Upper lobe of right lung (tissue), 1 donor: ENCODE data around the gene NXN. TPM values are rescaled to one million over a fixed set of nuclear protein-coding genes. Genes with fewer than 3 reads are reported as not detected.
"Not testable (repeated sequence)": the region's sequence is repeated elsewhere in the genome, so short reads cannot be mapped to it uniquely, and the experiment has no call there.

Experiments used
- ATAC-seq: fragments of 200-7000 bp; cut with Tn5 transposase; one replicate; pipeline ENCODE4 v1.9.1; 2020; ENCODE audit warnings: mild to moderate bottlenecking, moderate library complexity
- DNase-seq: peaks from one replicate; pipeline ENCODE4 v3.0.0-alpha.2; 2020
- H3K27ac ChIP-seq: fragments of 200-600 bp; one replicate; pipeline ENCODE4 v1.8.0; 2022
- H3K27me3 ChIP-seq: fragments of 200-600 bp; one replicate; pipeline ENCODE4 v1.8.0; 2022; ENCODE audit warnings: mild to moderate bottlenecking
- H3K36me3 ChIP-seq: fragments of 200-600 bp; one replicate; pipeline ENCODE4 v1.8.0; 2022
- H3K4me1 ChIP-seq: fragments of 200-600 bp; one replicate; pipeline ENCODE4 v1.8.0; 2022
- H3K4me3 ChIP-seq: fragments of 200-600 bp; one replicate; pipeline ENCODE4 v1.8.0; 2022; ENCODE audit warnings: mild to moderate bottlenecking
- H3K9me3 ChIP-seq: fragments of 200-600 bp; one replicate; pipeline ENCODE4 v1.8.0; 2022
- CTCF ChIP-seq: fragments of 200-600 bp; IDR thresholded peaks from one replicate; pipeline ENCODE4 v1.8.0; 2022; ENCODE audit warnings: antibody characterized with exemption
- intact Hi-C: fragments of 100-400 bp; cut with DNase I; formaldehyde crosslinking; loops from one replicate; pipeline ENCODE4 v1.11.0; 2022
- total RNA-seq: library from RNA; stranded (reverse); fragmentation: NEBNext Ultra II Directional; extraction: Animal tissue kit (Norgen Biotek cat#: 25700); gene quantifications from one replicate; pipeline ENCODE4 v1.2.1, GENCODE V29; 2021
- donor health status: DM: no; HTN: yes; CAD: no; lungs with severe emphysema.

NXN gene
- total RNA-seq, 1 donor from 2014 or later: 57.3 TPM

DNA sequence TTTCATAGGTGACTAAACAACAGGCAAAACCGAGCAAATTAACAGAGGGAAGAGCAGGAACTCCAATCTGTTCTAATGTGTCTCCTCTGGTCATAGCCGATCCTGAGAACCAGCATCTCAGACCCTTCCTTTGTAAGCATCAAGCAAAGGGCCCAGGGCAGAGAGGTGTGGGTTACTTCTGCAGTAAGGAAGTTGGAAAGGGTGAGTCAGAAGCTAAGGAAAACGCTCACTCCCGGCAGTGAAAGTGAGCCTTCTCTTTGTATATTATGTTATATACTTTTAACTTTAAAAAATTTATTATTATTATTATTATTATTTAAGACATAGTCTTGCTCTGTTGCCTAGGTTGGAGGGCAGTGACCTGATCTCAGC lies 119.8 kb downstream of the NXN start:
- H3K4me1 ChIP-seq: peaks cover 9% of the 10 kb centered on the region
- H3K4me3 ChIP-seq: no peak overlapping the region
- H3K36me3 ChIP-seq: peaks cover 4% of the 10 kb centered on the region
- no peak for DNase-seq
- no peak for TF ChIP-seq CTCF
- peak overlapping the region; percentile 59 for H3K27ac ChIP-seq
- intact Hi-C loops: no loop called here
- no peaks in the 10 kb centered on the region for H3K9me3 ChIP-seq
- ATAC-seq: no peak
- H3K27me3 ChIP-seq: no peaks in the 10 kb centered on the region

DNA sequence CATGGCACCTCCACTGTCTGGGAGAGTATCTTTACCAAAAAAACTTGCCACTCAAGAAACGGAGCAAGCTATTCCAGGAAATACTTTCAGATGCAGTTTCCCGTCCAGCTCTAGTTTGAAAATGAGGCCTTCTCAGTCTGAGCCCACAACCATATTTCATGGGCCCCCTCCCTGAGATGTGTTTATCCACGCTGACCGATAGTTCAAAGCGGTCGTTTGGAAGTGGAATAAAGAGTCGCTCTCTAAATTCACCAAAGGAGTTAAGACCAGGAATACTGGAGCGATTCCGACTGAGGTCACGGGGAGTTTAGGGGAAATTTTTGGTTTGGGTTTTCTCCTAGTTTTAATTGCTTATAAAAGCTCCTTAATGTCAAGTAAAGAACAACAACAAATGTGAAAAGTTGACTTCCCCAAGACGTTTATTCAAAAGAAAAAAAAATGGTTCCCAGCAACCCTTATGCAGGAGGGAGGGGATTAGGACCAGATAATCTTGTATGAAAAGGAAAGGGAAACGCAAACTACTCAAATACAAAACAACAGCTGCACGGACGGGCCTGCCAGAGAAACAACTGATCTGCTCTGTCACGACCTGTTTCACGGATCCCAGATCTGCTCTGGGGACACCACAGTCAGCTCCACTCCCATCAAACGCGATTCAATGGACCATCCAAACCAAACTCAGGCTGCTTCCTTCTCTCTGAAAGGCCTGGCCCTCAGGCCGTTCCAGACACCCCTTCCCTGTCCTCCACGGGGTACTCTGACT lies 120.3 kb downstream of the NXN start:
- Histone ChIP-seq H3K4me1 (peaks cover 9% of the 10 kb centered on the region), H3K27ac (peak overlapping the region; percentile 59), H3K27me3 (no peaks in the 10 kb centered on the region), H3K9me3 (no peaks in the 10 kb centered on the region), H3K36me3 (peaks cover 4% of the 10 kb centered on the region), H3K4me3 (no peak overlapping the region)
- DNase-seq: no peak
- intact Hi-C loops: no loop called here
- ATAC-seq: no peak
- TF ChIP-seq CTCF: no peak

GRCh38 chr17:856149-856548 lies 123.4 kb downstream of the NXN start:
- TF ChIP-seq CTCF: no peak
- DNase-seq (no peak), ATAC-seq (no peak)
- intact Hi-C loops: no loop called here
- H3K4me1 ChIP-seq: peaks cover 9% of the 10 kb centered on the region
- no peaks in the 10 kb centered on the region for H3K27me3 ChIP-seq
- no peak overlapping the region for H3K4me3 ChIP-seq
- no peak overlapping the region for H3K27ac ChIP-seq
- H3K36me3 ChIP-seq: no peaks in the 10 kb centered on the region
- H3K9me3 ChIP-seq: no peaks in the 10 kb centered on the region

DNA sequence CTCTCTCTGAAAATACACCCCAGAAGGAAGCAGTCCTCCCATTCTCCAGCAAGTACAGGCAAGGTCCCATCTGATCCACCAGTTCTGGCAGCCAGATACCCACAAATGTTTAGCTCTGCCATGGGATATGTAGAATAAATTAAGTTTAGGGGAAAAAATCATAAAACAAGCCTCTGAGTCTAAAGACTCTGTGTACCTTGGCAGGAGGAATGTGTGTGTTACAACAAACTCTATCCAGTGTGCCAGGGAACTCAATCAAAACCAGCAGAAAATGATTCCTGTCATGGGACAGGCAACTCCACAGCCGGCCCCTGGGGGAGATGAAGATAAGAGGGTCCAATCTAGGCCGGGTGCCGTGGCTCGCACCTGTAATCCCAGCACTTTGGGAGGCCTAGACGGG lies 124.0 kb downstream of the NXN start:
- Histone ChIP-seq H3K36me3 (no peaks in the 10 kb centered on the region), H3K27ac (no peak overlapping the region), H3K9me3 (no peaks in the 10 kb centered on the region), H3K27me3 (no peaks in the 10 kb centered on the region), H3K4me3 (no peak overlapping the region), H3K4me1 (peaks cover 9% of the 10 kb centered on the region)
- ATAC-seq (no peak), DNase-seq (no peak)
- TF ChIP-seq CTCF: no peak
- intact Hi-C loops: no loop called here

DNA sequence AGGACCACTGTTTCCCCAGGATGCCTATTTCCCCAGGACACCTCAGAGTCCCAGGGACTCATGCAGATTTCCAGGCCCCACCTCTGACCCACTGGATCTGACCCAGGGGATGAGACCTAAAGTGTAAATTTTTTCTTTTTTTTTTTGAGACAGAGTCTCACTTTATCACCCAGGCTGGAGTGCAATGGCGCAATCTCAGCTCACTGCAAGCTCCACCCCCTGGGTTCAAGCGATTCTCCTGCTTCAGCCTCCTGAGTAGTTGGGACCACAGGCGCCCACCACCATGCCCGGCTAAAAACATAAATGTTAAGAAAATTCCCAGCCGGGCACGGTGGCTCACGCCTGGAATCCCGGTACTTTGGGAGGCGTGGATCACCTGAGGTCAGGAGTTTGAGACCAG lies 126.7 kb downstream of the NXN start:
- H3K4me3 ChIP-seq, ATAC-seq, H3K27me3 ChIP-seq, H3K4me1 ChIP-seq, H3K36me3 ChIP-seq, H3K9me3 ChIP-seq, DNase-seq, H3K27ac ChIP-seq, intact Hi-C loops: not testable (repeated sequence)

- no peaks in the 10 kb centered on the region for H3K4me1 ChIP-seq
- intact Hi-C loops: no loop called here
- DNase-seq: no peak
- no peak overlapping the region for H3K4me3 ChIP-seq
- no peaks in the 10 kb centered on the region for H3K9me3 ChIP-seq
- H3K36me3 ChIP-seq: no peaks in the 10 kb centered on the region
- no peak for TF ChIP-seq CTCF
- no peak overlapping the region for H3K27ac ChIP-seq
- H3K27me3 ChIP-seq: no peaks in the 10 kb centered on the region
- ATAC-seq: no peak
Observed at GRCh38 chr17:852349-852748, 127.2 kb downstream of the NXN start.
